Measurements from ENCODE around the gene UGT1A4. TPM values are rescaled to one million over a fixed set of nuclear protein-coding genes. Genes with fewer than 3 reads are reported as not detected.

The UGT1A4 gene
- total and polyA plus RNA-seq, 9 of the 15 experiments (the other 6 are each of a cell fraction or from before 2014, with no cell fraction given): not detected

GRCh38 chr2:233821196-233821595 is 102.7 kb downstream of the UGT1A4 start:
- Histone ChIP-seq H3K9me1 (ENCODE audit: control insufficient read depth, insufficient read depth, low read length) (no peaks in the 10 kb centered on the region), H3K27ac (ENCODE audit: extremely low read depth, low read depth, low read length) (no peak overlapping the region), H3K9me3 (replicated peaks; ENCODE audit: control insufficient read depth, insufficient read depth, low read depth, low read length) (no peaks in the 10 kb centered on the region), H3K36me3 (ENCODE audit: control insufficient read depth, insufficient read depth, low read length) (no peaks in the 10 kb centered on the region), H2AFZ (ENCODE audit: low read depth, low read length) (no peak overlapping the region), H3K27me3 (ENCODE audit: control insufficient read depth in 2 of 2, insufficient read depth in 2 of 2, low read length in 2 of 2) (peaks cover 2 to 62% of the 10 kb centered on the region in 2 experiments; a peak in 3 of 5 replicates), H3K9ac (ENCODE audit: insufficient read depth in 1 of 2, low read depth in 2 of 2, low read length in 2 of 2) (no peak overlapping the region), H4K20me1 (replicated peaks; ENCODE audit: control insufficient read depth, insufficient read depth, low read length) (no peaks in the 10 kb centered on the region; the same call in 1 of the 2 replicates), H3K4me2 (ENCODE audit: insufficient read depth, low read length) (no peak overlapping the region), H3K4me3 (no peak overlapping the region), H3K79me2 (ENCODE audit: control insufficient read depth, insufficient read depth, low read length) (no peaks in the 10 kb centered on the region), H3K4me1 (replicated peaks in 1 of 2; ENCODE audit: control insufficient read depth in 2 of 2, insufficient read depth in 2 of 2, low read length in 2 of 2) (no peaks in the 10 kb centered on the region; a peak in 1 of 5 replicates)
- intact Hi-C loops (cut with micrococcal nuclease): no loop called here
- no peak for ATAC-seq
- 0% methylated on average over 3 of the region's 3 CpGs for WGBS (ENCODE audit: insufficient coverage, low coverage, missing lambda C conversion rate)
- BruUV-seq (replicated peaks): no TSS peak
- no peak for TF ChIP-seq FOXA1 (IDR thresholded peaks at IDR 0.05; ENCODE audit: borderline replicate concordance)
- FAIRE-seq: no peak
- POLR2A ChIA-PET: interaction anchor here (0.6 kb wide), 1 partner anchor 30 kb away, joined by 4 read pairs; no protein-coding TSS in a partner anchor
- CTCF ChIA-PET (ENCODE audit: low intra/inter-chr PET ratio): no interaction called here
- in situ Hi-C loops (cut with MboI): no loop called here
- no peak for DNase-seq (ENCODE audit: extremely low read depth in 1 of 4, low spot score in 3 of 4)

- WGBS (ENCODE audit: insufficient coverage, low coverage, missing lambda C conversion rate): 3% methylated on average over 8 of the region's 8 CpGs
- Histone ChIP-seq H3K79me2 (ENCODE audit: control insufficient read depth, insufficient read depth, low read length) (no peaks in the 10 kb centered on the region), H3K9me1 (ENCODE audit: control insufficient read depth, insufficient read depth, low read length) (no peaks in the 10 kb centered on the region), H3K9ac (ENCODE audit: insufficient read depth in 1 of 2, low read depth in 2 of 2, low read length in 2 of 2) (no peak overlapping the region), H3K36me3 (ENCODE audit: control insufficient read depth, insufficient read depth, low read length) (no peaks in the 10 kb centered on the region), H3K4me1 (replicated peaks in 1 of 2; ENCODE audit: control insufficient read depth in 2 of 2, insufficient read depth in 2 of 2, low read length in 2 of 2) (no peaks in the 10 kb centered on the region; a peak in 1 of 5 replicates), H3K9me3 (replicated peaks; ENCODE audit: control insufficient read depth, insufficient read depth, low read depth, low read length) (no peaks in the 10 kb centered on the region), H3K27ac (ENCODE audit: extremely low read depth, low read depth, low read length) (no peak overlapping the region), H3K4me3 (no peak overlapping the region), H3K4me2 (ENCODE audit: insufficient read depth, low read length) (no peak overlapping the region), H2AFZ (ENCODE audit: low read depth, low read length) (no peak overlapping the region), H4K20me1 (replicated peaks; ENCODE audit: control insufficient read depth, insufficient read depth, low read length) (no peaks in the 10 kb centered on the region; the same call in 1 of the 2 replicates), H3K27me3 (ENCODE audit: control insufficient read depth in 2 of 2, insufficient read depth in 2 of 2, low read length in 2 of 2) (peaks cover 2 to 59% of the 10 kb centered on the region in 2 experiments; a peak in 3 of 5 replicates)
- in situ Hi-C loops (cut with MboI) (no loop called here), intact Hi-C loops (cut with micrococcal nuclease) (no loop called here)
- no peak for FAIRE-seq
- BruUV-seq (replicated peaks): no TSS peak
- DNase-seq (ENCODE audit: extremely low read depth in 1 of 4, low spot score in 3 of 4): no peak
- ChIA-PET CTCF (ENCODE audit: low intra/inter-chr PET ratio) (no interaction called here), POLR2A (interaction anchor here (1.5 kb wide), 1 partner anchor 11 kb away, joined by 6 read pairs; no protein-coding TSS in a partner anchor)
- ATAC-seq: no peak
- TF ChIP-seq LEF1 (IDR thresholded peaks at IDR 0.05) (no peak), RFX7 (CRISPR knock-in tag; IDR thresholded peaks at IDR 0.05) (no peak), STAT6 (CRISPR knock-in tag; IDR thresholded peaks at IDR 0.05) (no peak), MYNN (IDR thresholded peaks at IDR 0.05) (no peak), MYNN (CRISPR knock-in tag; IDR thresholded peaks at IDR 0.05) (no peak), MEF2A (IDR thresholded peaks at IDR 0.05; ENCODE audit: control insufficient read depth, low read depth, low read length) (no peak), E2F4 (CRISPR knock-in tag; IDR thresholded peaks at IDR 0.05; ENCODE audit: low read depth) (no peak), CBX1 (IDR thresholded peaks at IDR 0.05; ENCODE audit: low read depth) (no peak), NFATC3 (IDR thresholded peaks at IDR 0.05) (no peak), MYC (IDR thresholded peaks at IDR 0.05; ENCODE audit: low read depth, low read length) (no peak), MYC (CRISPR knock-in tag; IDR thresholded peaks at IDR 0.05; ENCODE audit: borderline replicate concordance, low read depth) (no peak), ZFP1 (CRISPR knock-in tag; IDR thresholded peaks at IDR 0.05) (no peak), ZNF717 (CRISPR knock-in tag; IDR thresholded peaks at IDR 0.05) (no peak)
Measured at GRCh38 chr2:233821709-233822100, 103.2 kb downstream of the UGT1A4 start.

All from K562 (cell line).